K562 (cell line): ENCODE measurements around the gene ATXN1. TPM values are rescaled to one million over a fixed set of nuclear protein-coding genes. Genes with fewer than 3 reads are reported as not detected.
A peak's percentile ranks its signal among the peaks of the same experiment; 100 is the strongest.

ENCODE experiments used
- ATAC-seq: fragments of 200-7000 bp; cut with Tn5 transposase; 3 replicates; pipeline ENCODE4 v1.9.1; 2020; ENCODE audit warnings: moderate library complexity
- BruUV-seq: library from RNA; stranded (reverse); fragments of 400-500 nt; replicated peaks from 2 replicates; lab custom pipeline; 2021; lab: Mats Ljungman, UMichigan
- CTCF ChIA-PET: fragments of 300-600 bp; formaldehyde crosslinking; extraction: SDS; loops from one replicate; lab custom pipeline; 2021; ENCODE audit warnings: low intra/inter-chr PET ratio; lab: Yijun Ruan, JAX
- POLR2A ChIA-PET: fragments of 300-600, 350-650 bp; sonication (Branson Sonifier 250); formaldehyde crosslinking; extraction: SDS; loops from one replicate; lab custom pipeline; 2021; ENCODE audit warnings: antibody characterized with exemption, inconsistent platforms; lab: Yijun Ruan, JAX
- DNase-seq, 4 experiments: peaks; one replicate each; pipeline versions ENCODE4 v3.0.0 to v3.0.0-alpha.2; 2011 to 2018; ENCODE audit warnings: low spot score in 3 of 4, mixed read lengths in 3 of 4; ENCODE audit errors: extremely low read depth in 1 of 4
- FAIRE-seq: peaks from 2 replicates; lab custom pipeline; 2011; peaks lifted over from hg19 to GRCh38; lab: Jason Lieb, UNC
- H2AFZ ChIP-seq: 2 replicates; pipeline ENCODE4 v1.6.0; 2011; ENCODE audit warnings: low read depth, low read length, control low read depth, inconsistent platforms
- H3K27ac ChIP-seq: fragments of 200-600 bp; 3 replicates; pipeline ENCODE4 v1.8.0; 2011; ENCODE audit warnings: low read depth, mild to moderate bottlenecking, control low read depth, inconsistent platforms, low read length, moderate library complexity, mixed read lengths; ENCODE audit errors: extremely low read depth
- H3K27me3 ChIP-seq, 2 experiments: fragments of 300-600 bp in 1 of 2; 2 replicates in 1 of 2; 3 replicates in 1 of 2; pipeline versions ENCODE4 v1.6.0 to v1.8.0; 2011; ENCODE audit warnings: inconsistent platforms in 2 of 2, low read length in 2 of 2, mild to moderate bottlenecking in 1 of 2, mixed read lengths in 1 of 2, moderate library complexity in 1 of 2; ENCODE audit not compliant: control insufficient read depth in 2 of 2, insufficient read depth in 2 of 2
- H3K36me3 ChIP-seq: fragments of 300-600 bp; 3 replicates; pipeline ENCODE4 v1.8.0; 2011; ENCODE audit warnings: mild to moderate bottlenecking, low read length, inconsistent platforms; ENCODE audit not compliant: control insufficient read depth, insufficient read depth
- H3K4me1 ChIP-seq, 2 experiments: fragments of 200-600 bp in 1 of 2; replicated peaks in 1 of 2; 2 replicates in 1 of 2; 3 replicates in 1 of 2; pipeline versions ENCODE4 v1.5.1 to v1.8.0; 2011; ENCODE audit warnings: inconsistent platforms in 2 of 2, low read length in 2 of 2, mild to moderate bottlenecking in 1 of 2, mixed read lengths in 1 of 2, moderate library complexity in 1 of 2; ENCODE audit not compliant: control insufficient read depth in 2 of 2, insufficient read depth in 2 of 2
- H3K4me2 ChIP-seq: 2 replicates; pipeline ENCODE4 v1.6.1; 2011; ENCODE audit warnings: low read length, control low read depth, inconsistent platforms, mixed read lengths; ENCODE audit not compliant: insufficient read depth
- H3K4me3 ChIP-seq: fragments of 200-600 bp; sonication (generic), shearing (Covaris generic); 2 replicates; pipeline ENCODE4 v1.5.1; 2016; ENCODE audit warnings: control low read depth, inconsistent platforms
- H3K79me2 ChIP-seq: fragments of 200-600 bp; 3 replicates; pipeline ENCODE4 v1.8.0; 2011; ENCODE audit warnings: low read length, inconsistent platforms; ENCODE audit not compliant: control insufficient read depth, insufficient read depth
- H3K9ac ChIP-seq, 2 experiments: 2 replicates each; pipeline versions ENCODE4 v1.6.0 to v1.6.1; 2011; ENCODE audit warnings: low read depth in 2 of 2, low read length in 2 of 2, control low read depth in 1 of 2, inconsistent platforms in 1 of 2, mild to moderate bottlenecking in 1 of 2, mixed read lengths in 1 of 2; ENCODE audit not compliant: insufficient read depth in 1 of 2
- H3K9me1 ChIP-seq: one replicate; pipeline ENCODE4 v1.6.0; 2011; ENCODE audit warnings: inconsistent platforms, mild to moderate bottlenecking, low read length, moderate library complexity; ENCODE audit not compliant: control insufficient read depth, insufficient read depth
- H3K9me3 ChIP-seq: replicated peaks from 2 replicates; pipeline ENCODE4 v1.5.1; 2011; ENCODE audit warnings: low read depth, low read length, inconsistent platforms; ENCODE audit not compliant: control insufficient read depth, insufficient read depth
- H4K20me1 ChIP-seq: replicated peaks from 2 replicates; pipeline ENCODE4 v1.6.1; 2011; ENCODE audit warnings: low read length, inconsistent platforms, mixed read lengths; ENCODE audit not compliant: control insufficient read depth, insufficient read depth
- CBFA2T3 ChIP-seq: fragments of 450-650 bp; IDR thresholded peaks from 2 replicates; pipeline ENCODE4 v1.6.1; 2017
- EWSR1 ChIP-seq: fragments of 450-650 bp; IDR thresholded peaks from 2 replicates; pipeline ENCODE4 v1.6.1; 2018; ENCODE audit warnings: borderline replicate concordance, mild to moderate bottlenecking, low read depth, moderate library complexity; ENCODE audit not compliant: partially characterized antibody
- GATAD2B ChIP-seq: fragments of 450-650 bp; IDR thresholded peaks from 2 replicates; pipeline ENCODE4 v1.6.1; 2017; ENCODE audit warnings: mild to moderate bottlenecking, borderline replicate concordance
- KLF10 ChIP-seq: fragments of 250-450 bp; sonication (Bioruptor Pico); IDR thresholded peaks from 2 replicates; pipeline ENCODE4 v1.6.1; 2021; ENCODE audit warnings: matching md5 sums
- NCOA2 ChIP-seq, 2 experiments: fragments of 450-650 bp; IDR thresholded peaks; 2 replicates each; pipeline ENCODE4 v1.6.1; 2018; ENCODE audit warnings: mild to moderate bottlenecking in 2 of 2, moderate library complexity in 1 of 2; ENCODE audit not compliant: partially characterized antibody in 2 of 2
- RAD51 ChIP-seq: fragments of 450-650 bp; IDR thresholded peaks from 2 replicates; pipeline ENCODE4 v1.7.1; 2016; ENCODE audit warnings: low read depth, mild to moderate bottlenecking, borderline replicate concordance
- RHOXF2B ChIP-seq: fragments of 250-450 bp; sonication (Bioruptor Pico); conservative IDR thresholded peaks from 2 replicates; pipeline ENCODE4 v1.5.1; 2021
- ZFX ChIP-seq: sonication (generic); formaldehyde crosslinking; IDR thresholded peaks from 2 replicates; pipeline ENCODE4 v1.8.0; 2022; ENCODE audit warnings: mild to moderate bottlenecking, missing genetic modification reagents, moderate library complexity
- ZNF143 ChIP-seq: sonication (generic); formaldehyde crosslinking; IDR thresholded peaks from 2 replicates; pipeline ENCODE4 v1.9.0; 2022; ENCODE audit warnings: mild to moderate bottlenecking, missing genetic modification reagents
- ZNF274 ChIP-seq: IDR thresholded peaks from 2 replicates; pipeline ENCODE4 v1.6.1; 2011; ENCODE audit warnings: low read depth, mild to moderate bottlenecking, low read length, moderate library complexity, borderline replicate concordance
- ZNF384 ChIP-seq: IDR thresholded peaks from 2 replicates; pipeline ENCODE4 v1.6.1; 2012; ENCODE audit warnings: low read depth, low read length, improper control_type of control experiment
- ZNF436 ChIP-seq: fragments of 250-450, 450-650 bp; sonication (Bioruptor Pico); formaldehyde crosslinking; IDR thresholded peaks from 2 replicates; pipeline ENCODE4 v1.7.0; 2020; ENCODE audit warnings: mild to moderate bottlenecking
- ZNF76 ChIP-seq: fragments of 250-450 bp; sonication (Bioruptor Pico); IDR thresholded peaks from 2 replicates; pipeline ENCODE4 v1.4.0; 2020; ENCODE audit warnings: mild to moderate bottlenecking, moderate library complexity, borderline replicate concordance
- WGBS: fragments of 100-300 bp; shearing (Covaris generic); methylation state at CpG from one replicate; pipeline ENCODE4 v1.1.6; 2016; ENCODE audit warnings: low coverage, mixed read lengths; ENCODE audit not compliant: insufficient coverage; ENCODE audit errors: missing lambda C conversion rate; 5-methylcytosine and 5-hydroxymethylcytosine counted together
- in situ Hi-C: fragments of 300-500 bp; cut with MboI; formaldehyde crosslinking; loops from 4 replicates; pipeline ENCODE4 v1.15.0; 2018; ENCODE audit warnings: inconsistent platforms, mixed read lengths
- intact Hi-C: fragments of 100-400 bp; cut with micrococcal nuclease; formaldehyde crosslinking; loops from 2 replicates; pipeline ENCODE4 v1.14.2; 2022
- polyA plus RNA-seq, 8 experiments: library from polyadenylated mRNA; depleted of rRNA in 4 of 8; stranded (reverse) in 5 of 8; unstranded in 3 of 8; fragments of >200 nt; fragmentation: Nextera tagmentation in 2 of 8; fragmentation: Illumina TruSeq in 1 of 8; extraction: Ambion mirVana in 2 of 8; extraction: Trizol in 1 of 8; gene quantifications; 2 replicates each; pipeline versions ENCODE4 v1.2.1 to v1.2.3, GENCODE V29; 2011 to 2014; ENCODE audit warnings: inconsistent platforms in 1 of 8, missing spikeins in 1 of 8
- total RNA-seq, 7 experiments: library from RNA; depleted of rRNA in 6 of 7; stranded (reverse); fragments of >200 nt in 6 of 7; fragmentation: Illumina TruSeq in 2 of 7; extraction: Trizol in 2 of 7; gene quantifications; 2 replicates each; pipeline versions ENCODE4 v1.2.1 to v1.2.3, GENCODE V29; 2011 to 2021; ENCODE audit warnings: low replicate concordance in 1 of 7
- TF ChIP-seq, protein P1 (sequence below): sonication (generic); formaldehyde crosslinking; IDR thresholded peaks from 2 replicates; pipeline ENCODE4 v1.8.0; 2022; ENCODE audit warnings: mild to moderate bottlenecking, missing genetic modification reagents
- TF ChIP-seq, protein P2 (sequence below), 2 experiments: fragments of 250-450 bp in 1 of 2; fragments of 450-650 bp in 1 of 2; sonication (Bioruptor Pico) in 1 of 2; IDR thresholded peaks; 2 replicates each; pipeline versions ENCODE4 v1.6.1 to v1.8.0; 2016 to 2021; ENCODE audit warnings: mild to moderate bottlenecking in 2 of 2, moderate library complexity in 2 of 2, missing compliant biosample characterization in 1 of 2, missing genetic modification characterization in 1 of 2
- TF ChIP-seq, protein P3 (sequence below): fragments of 450-650 bp; IDR thresholded peaks from 2 replicates; pipeline ENCODE4 v1.6.1; 2014; ENCODE audit warnings: low read depth, mild to moderate bottlenecking, moderate library complexity, borderline replicate concordance

The ATXN1 gene
- total and polyA plus RNA-seq, 9 of the 15 experiments (the other 6 are each of a cell fraction or from before 2014, with no cell fraction given): under 0.01 to 1.2 (median 0.58) TPM

DNA sequence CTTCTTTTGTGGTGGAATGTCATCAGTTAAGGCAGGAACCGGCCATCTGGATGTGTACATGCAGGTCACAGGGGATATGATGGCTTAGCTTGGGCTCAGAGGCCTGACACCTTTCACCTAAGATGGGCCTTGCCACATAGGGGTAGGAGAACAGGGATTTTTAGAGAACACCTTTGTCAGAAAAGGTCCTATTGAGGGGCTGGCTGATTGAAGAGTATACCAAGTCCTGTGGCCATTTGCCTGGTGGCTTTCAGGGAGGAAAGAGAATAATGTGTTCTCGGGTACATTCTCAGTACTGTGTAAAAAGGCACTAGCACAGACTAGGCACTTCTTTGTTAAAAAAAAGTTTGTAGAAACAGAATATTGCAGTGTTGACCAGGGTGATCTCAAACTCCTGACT, 496.5 kb downstream of the ATXN1 start:
- Histone ChIP-seq H3K9me1 (no peaks in the 10 kb centered on the region), H3K27ac (peak overlapping the region; percentile 83), H3K9ac (peak overlapping the region in 1 of 2 experiments; percentile 65; a peak in 2 of 4 replicates), H3K4me3 (no peak overlapping the region), H3K4me2 (peak overlapping the region; percentile 86), H3K27me3 (no peaks in the 10 kb centered on the region), H3K9me3 (peaks cover 3% of the 10 kb centered on the region; the same call in 1 of the 2 replicates), H4K20me1 (no peaks in the 10 kb centered on the region; the same call in 1 of the 2 replicates), H3K79me2 (peaks cover 60% of the 10 kb centered on the region), H2AFZ (no peak overlapping the region), H3K4me1 (peaks cover 19 to 31% of the 10 kb centered on the region in 2 experiments), H3K36me3 (peaks cover 29% of the 10 kb centered on the region)
- ATAC-seq: no peak
- no peak for DNase-seq
- intact Hi-C loops (loop anchor here (1.0 to 5.0 kb wide), 4 partner anchors 25 to 367 kb away; no protein-coding TSS in a partner anchor), in situ Hi-C loops (no loop called here)
- BruUV-seq: no TSS peak
- no peak for FAIRE-seq
- ChIA-PET POLR2A (interaction anchor here (1.1 to 3.8 kb wide), 19 partner anchors 9 to 738 kb away, joined by 3 to 116 read pairs (median 15); partner anchors contain the start of gene GMPR), CTCF (no interaction called here)
- WGBS: 92% methylated on average over 1 of the region's 2 CpGs
- TF ChIP-seq ZNF274 (no peak), ZNF143 (no peak), GATAD2B (no peak), RHOXF2B (CRISPR knock-in tag) (peak; percentile 68; the same call in 1 of the 2 replicates), ZNF76 (no peak), ZFX (0 out of 2 replicates have a peak, but pooled peaks have one; percentile 25), CBFA2T3 (no peak), NCOA2 (IDR thresholded peaks at IDR 0.05; ENCODE audit: partially characterized antibody in 2 of 2) (no peak), ZNF436 (CRISPR knock-in tag) (peak; percentile 1; the same call in 1 of the 2 replicates), KLF10 (CRISPR knock-in tag) (no peak), EWSR1 (no peak), RAD51 (0 out of 2 replicates have a peak, but pooled peaks have one; percentile 5), ZNF384 (no peak)
- TF ChIP-seq, protein P1, sequence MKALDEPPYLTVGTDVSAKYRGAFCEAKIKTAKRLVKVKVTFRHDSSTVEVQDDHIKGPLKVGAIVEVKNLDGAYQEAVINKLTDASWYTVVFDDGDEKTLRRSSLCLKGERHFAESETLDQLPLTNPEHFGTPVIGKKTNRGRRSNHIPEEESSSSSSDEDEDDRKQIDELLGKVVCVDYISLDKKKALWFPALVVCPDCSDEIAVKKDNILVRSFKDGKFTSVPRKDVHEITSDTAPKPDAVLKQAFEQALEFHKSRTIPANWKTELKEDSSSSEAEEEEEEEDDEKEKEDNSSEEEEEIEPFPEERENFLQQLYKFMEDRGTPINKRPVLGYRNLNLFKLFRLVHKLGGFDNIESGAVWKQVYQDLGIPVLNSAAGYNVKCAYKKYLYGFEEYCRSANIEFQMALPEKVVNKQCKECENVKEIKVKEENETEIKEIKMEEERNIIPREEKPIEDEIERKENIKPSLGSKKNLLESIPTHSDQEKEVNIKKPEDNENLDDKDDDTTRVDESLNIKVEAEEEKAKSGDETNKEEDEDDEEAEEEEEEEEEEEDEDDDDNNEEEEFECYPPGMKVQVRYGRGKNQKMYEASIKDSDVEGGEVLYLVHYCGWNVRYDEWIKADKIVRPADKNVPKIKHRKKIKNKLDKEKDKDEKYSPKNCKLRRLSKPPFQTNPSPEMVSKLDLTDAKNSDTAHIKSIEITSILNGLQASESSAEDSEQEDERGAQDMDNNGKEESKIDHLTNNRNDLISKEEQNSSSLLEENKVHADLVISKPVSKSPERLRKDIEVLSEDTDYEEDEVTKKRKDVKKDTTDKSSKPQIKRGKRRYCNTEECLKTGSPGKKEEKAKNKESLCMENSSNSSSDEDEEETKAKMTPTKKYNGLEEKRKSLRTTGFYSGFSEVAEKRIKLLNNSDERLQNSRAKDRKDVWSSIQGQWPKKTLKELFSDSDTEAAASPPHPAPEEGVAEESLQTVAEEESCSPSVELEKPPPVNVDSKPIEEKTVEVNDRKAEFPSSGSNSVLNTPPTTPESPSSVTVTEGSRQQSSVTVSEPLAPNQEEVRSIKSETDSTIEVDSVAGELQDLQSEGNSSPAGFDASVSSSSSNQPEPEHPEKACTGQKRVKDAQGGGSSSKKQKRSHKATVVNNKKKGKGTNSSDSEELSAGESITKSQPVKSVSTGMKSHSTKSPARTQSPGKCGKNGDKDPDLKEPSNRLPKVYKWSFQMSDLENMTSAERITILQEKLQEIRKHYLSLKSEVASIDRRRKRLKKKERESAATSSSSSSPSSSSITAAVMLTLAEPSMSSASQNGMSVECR (CRISPR knock-in tag): 0 out of 2 replicates have a peak, but pooled peaks have one; percentile 8
- TF ChIP-seq, protein P2, sequence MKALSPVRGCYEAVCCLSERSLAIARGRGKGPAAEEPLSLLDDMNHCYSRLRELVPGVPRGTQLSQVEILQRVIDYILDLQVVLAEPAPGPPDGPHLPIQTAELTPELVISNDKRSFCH (CRISPR knock-in tag; IDR thresholded peaks at IDR 0.05): no peak
- TF ChIP-seq, protein P2 (tag; IDR thresholded peaks at IDR 0.05): no peak
- TF ChIP-seq, protein P3, sequence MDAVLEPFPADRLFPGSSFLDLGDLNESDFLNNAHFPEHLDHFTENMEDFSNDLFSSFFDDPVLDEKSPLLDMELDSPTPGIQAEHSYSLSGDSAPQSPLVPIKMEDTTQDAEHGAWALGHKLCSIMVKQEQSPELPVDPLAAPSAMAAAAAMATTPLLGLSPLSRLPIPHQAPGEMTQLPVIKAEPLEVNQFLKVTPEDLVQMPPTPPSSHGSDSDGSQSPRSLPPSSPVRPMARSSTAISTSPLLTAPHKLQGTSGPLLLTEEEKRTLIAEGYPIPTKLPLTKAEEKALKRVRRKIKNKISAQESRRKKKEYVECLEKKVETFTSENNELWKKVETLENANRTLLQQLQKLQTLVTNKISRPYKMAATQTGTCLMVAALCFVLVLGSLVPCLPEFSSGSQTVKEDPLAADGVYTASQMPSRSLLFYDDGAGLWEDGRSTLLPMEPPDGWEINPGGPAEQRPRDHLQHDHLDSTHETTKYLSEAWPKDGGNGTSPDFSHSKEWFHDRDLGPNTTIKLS: no peak
